D721Med (cell line): ENCODE results near the gene KCNQ4.

Experiments used
- DNase-seq: peaks from one replicate; pipeline ENCODE4 v3.0.0; 2011; ENCODE audit warnings: low spot score; ENCODE audit not compliant: insufficient read length
- FAIRE-seq: peaks from 2 replicates; lab custom pipeline; 2011; peaks lifted over from hg19 to GRCh38; lab: Jason Lieb, UNC
- CTCF ChIP-seq: IDR thresholded peaks from 2 replicates; pipeline ENCODE4 v1.5.1; 2012; ENCODE audit warnings: mild to moderate bottlenecking, control low read depth; ENCODE audit not compliant: insufficient read depth; ENCODE audit errors: missing control alignments

The KCNQ4 gene

GRCh38 chr1:40887012-40887378 is 103.4 kb downstream of the KCNQ4 start:
- FAIRE-seq, result no peak

GRCh38 chr1:40887652-40888051 is 104.1 kb downstream of the KCNQ4 start:
- DNase-seq (no peak), FAIRE-seq (no peak)
- no peak for TF ChIP-seq CTCF

More at GRCh38 chr1:40887012-40887378, 103.4 kb downstream of the KCNQ4 start:
- TF ChIP-seq CTCF, result no peak
- no peak for DNase-seq
